RWPE2 (cell line): Measurements from ENCODE around the gene TMPRSS11D.
A peak's percentile ranks its signal among the peaks of the same experiment; 100 is the strongest.

Experiments used
- ATAC-seq: fragments of 200-7000 bp; cut with Tn5 transposase; 3 replicates; pipeline ENCODE4 v1.9.1; 2021; ENCODE audit warnings: low read depth
- DNase-seq: peaks from one replicate; pipeline ENCODE4 v3.0.0-alpha.2; 2020; ENCODE audit warnings: low spot score
- H3K27ac ChIP-seq: fragments of 450-650 bp; 2 replicates; pipeline ENCODE4 v1.5.1; 2017; ENCODE audit warnings: mild to moderate bottlenecking; ENCODE audit not compliant: poor library complexity, severe bottlenecking
- H3K27me3 ChIP-seq: fragments of 250-450 bp; sonication (Bioruptor Pico); 2 replicates; pipeline ENCODE4 v1.5.1; 2021; ENCODE audit warnings: mild to moderate bottlenecking, moderate library complexity; ENCODE audit not compliant: insufficient read depth, poor library complexity, severe bottlenecking
- H3K36me3 ChIP-seq: fragments of 250-450 bp; sonication (Bioruptor Pico); 2 replicates; pipeline ENCODE4 v1.5.1; 2020; ENCODE audit warnings: low read depth, mild to moderate bottlenecking, moderate library complexity
- H3K4me1 ChIP-seq: fragments of 250-450 bp; sonication (Bioruptor Pico); 2 replicates; pipeline ENCODE4 v1.5.1; 2021; ENCODE audit warnings: mild to moderate bottlenecking, moderate library complexity; ENCODE audit not compliant: insufficient read depth, poor library complexity, severe bottlenecking
- H3K4me3 ChIP-seq: fragments of 250-450 bp; sonication (Bioruptor Pico); 2 replicates; pipeline ENCODE4 v1.5.1; 2021; ENCODE audit warnings: mild to moderate bottlenecking, moderate library complexity; ENCODE audit not compliant: severe bottlenecking
- H3K9me3 ChIP-seq: fragments of 250-450 bp; sonication (Bioruptor Pico); 2 replicates; pipeline ENCODE4 v1.5.1; 2021; ENCODE audit warnings: mild to moderate bottlenecking, moderate library complexity; ENCODE audit not compliant: severe bottlenecking
- TF ChIP-seq, protein P1 (sequence below): fragments of 450-650 bp; IDR thresholded peaks from one replicate; pipeline ENCODE4 v1.5.1; 2017; ENCODE audit warnings: mild to moderate bottlenecking, moderate library complexity; ENCODE audit not compliant: poor library complexity, severe bottlenecking

The TMPRSS11D gene, protein sequence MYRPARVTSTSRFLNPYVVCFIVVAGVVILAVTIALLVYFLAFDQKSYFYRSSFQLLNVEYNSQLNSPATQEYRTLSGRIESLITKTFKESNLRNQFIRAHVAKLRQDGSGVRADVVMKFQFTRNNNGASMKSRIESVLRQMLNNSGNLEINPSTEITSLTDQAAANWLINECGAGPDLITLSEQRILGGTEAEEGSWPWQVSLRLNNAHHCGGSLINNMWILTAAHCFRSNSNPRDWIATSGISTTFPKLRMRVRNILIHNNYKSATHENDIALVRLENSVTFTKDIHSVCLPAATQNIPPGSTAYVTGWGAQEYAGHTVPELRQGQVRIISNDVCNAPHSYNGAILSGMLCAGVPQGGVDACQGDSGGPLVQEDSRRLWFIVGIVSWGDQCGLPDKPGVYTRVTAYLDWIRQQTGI

DNA sequence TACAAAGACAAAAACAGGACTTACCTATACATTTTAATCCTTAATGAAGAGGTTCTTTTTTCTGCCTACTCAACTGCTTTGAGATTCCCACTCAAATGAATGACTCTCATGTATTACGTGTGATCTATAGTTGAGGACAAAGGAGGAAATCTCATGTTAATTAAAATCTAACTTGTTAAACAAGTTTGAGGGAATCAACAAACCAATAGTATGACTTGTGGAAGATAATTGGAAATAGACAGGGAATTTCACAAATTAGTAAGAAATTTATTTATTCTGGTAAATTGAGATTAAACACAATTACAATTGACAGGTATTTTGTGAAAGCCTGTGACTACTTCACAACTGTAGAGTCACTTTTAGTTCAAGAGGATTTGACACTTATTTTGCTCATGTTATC lies at the start of gene TMPRSS11D:
Gene TMPRSS11D, minus strand, starts transcription at position 101 of the 400 bp plus-strand sequence. Its CDS starts 69 bp downstream, at position 32.
- ATAC-seq (no peak), DNase-seq (no peak)
- H3K36me3 ChIP-seq, result no peaks in the 10 kb centered on the region
- no peak within 1 kb of the TSS for H3K4me3 ChIP-seq
- H3K4me1 ChIP-seq, result peaks cover 29% of the 10 kb centered on the region
- no peaks in the 10 kb centered on the region for H3K9me3 ChIP-seq
- H3K27me3 ChIP-seq, result no peaks in the 10 kb centered on the region
- TF ChIP-seq, protein P1, sequence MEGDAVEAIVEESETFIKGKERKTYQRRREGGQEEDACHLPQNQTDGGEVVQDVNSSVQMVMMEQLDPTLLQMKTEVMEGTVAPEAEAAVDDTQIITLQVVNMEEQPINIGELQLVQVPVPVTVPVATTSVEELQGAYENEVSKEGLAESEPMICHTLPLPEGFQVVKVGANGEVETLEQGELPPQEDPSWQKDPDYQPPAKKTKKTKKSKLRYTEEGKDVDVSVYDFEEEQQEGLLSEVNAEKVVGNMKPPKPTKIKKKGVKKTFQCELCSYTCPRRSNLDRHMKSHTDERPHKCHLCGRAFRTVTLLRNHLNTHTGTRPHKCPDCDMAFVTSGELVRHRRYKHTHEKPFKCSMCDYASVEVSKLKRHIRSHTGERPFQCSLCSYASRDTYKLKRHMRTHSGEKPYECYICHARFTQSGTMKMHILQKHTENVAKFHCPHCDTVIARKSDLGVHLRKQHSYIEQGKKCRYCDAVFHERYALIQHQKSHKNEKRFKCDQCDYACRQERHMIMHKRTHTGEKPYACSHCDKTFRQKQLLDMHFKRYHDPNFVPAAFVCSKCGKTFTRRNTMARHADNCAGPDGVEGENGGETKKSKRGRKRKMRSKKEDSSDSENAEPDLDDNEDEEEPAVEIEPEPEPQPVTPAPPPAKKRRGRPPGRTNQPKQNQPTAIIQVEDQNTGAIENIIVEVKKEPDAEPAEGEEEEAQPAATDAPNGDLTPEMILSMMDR, result no peak
- H3K27ac ChIP-seq, result peak within 1 kb of the TSS; percentile 98

DNA sequence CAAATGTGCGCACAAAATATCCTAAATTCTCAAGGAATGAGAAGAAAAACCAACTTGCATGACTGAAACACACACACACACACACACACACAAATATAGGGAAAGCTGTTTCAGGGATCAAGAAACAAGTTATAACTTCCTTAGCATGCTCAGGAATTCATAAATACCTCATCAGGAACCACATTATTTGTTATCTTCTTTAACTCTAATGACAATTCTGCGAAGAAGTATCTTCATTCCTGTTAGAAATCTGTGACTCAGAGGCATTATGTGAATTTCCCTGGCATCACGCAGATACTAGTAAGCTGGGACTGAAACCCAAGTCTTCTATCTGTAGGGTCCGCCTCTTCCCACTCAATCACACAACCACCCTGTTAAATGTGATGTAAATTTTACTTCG lies 49.2 kb upstream of the TMPRSS11D start:
- Histone ChIP-seq H3K27ac (no peak overlapping the region), H3K36me3 (no peaks in the 10 kb centered on the region), H3K27me3 (no peaks in the 10 kb centered on the region), H3K4me3 (no peak overlapping the region), H3K9me3 (no peaks in the 10 kb centered on the region), H3K4me1 (peaks cover 26% of the 10 kb centered on the region)
- DNase-seq, result no peak
- TF ChIP-seq, protein P1, result no peak
- ATAC-seq, result no peak

DNA sequence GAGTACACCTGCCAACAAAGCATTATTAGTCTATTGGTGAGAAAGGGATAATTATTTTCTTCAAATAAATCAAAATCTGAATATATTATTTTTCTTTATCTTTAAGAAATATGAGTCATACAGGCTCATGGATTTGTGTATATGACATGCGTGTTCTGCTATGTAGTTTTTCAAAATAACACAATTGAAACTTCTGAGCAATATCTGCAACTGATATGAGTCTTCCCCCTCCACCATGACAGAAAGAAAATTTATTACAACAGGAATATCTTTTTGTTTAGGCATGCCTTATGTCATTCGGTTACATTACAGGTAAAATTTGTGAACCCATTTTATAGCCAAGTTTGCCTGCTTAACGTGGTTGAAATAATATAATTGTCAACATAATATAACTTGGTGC lies 47.5 kb upstream of the TMPRSS11D start:
- H3K27me3 ChIP-seq, result no peaks in the 10 kb centered on the region
- H3K4me3 ChIP-seq, result no peak overlapping the region
- peak; percentile 29; the same call in 1 of the 3 replicates for ATAC-seq
- no peak for DNase-seq
- no peaks in the 10 kb centered on the region for H3K9me3 ChIP-seq
- H3K36me3 ChIP-seq, result no peaks in the 10 kb centered on the region
- H3K27ac ChIP-seq, result no peak overlapping the region
- peaks cover 26% of the 10 kb centered on the region for H3K4me1 ChIP-seq
- TF ChIP-seq, protein P1, result no peak

DNA sequence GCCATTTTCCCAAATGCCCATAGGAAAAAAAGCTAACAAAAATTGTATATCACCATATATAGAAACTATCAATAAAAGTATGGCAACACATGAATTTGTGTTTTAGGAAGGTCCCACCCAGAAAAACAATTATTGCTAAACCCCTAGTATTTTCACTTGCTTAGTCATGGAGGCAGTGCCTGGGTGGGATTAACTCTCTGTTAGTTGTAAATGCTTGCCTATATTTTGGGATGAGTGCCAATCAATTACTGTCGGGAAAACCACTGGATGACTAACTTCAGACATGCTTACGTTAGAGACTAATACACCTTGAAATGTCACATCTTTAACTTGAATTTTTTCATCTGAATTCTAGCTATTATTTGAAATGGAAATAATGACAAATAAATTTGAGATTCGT lies 45.6 kb upstream of the TMPRSS11D start:
- TF ChIP-seq, protein P1, result no peak
- peak; percentile 88 for ATAC-seq
- Histone ChIP-seq H3K27ac (peak overlapping the region; percentile 37), H3K4me3 (no peak overlapping the region), H3K27me3 (no peaks in the 10 kb centered on the region), H3K9me3 (no peaks in the 10 kb centered on the region), H3K4me1 (peaks cover 26% of the 10 kb centered on the region), H3K36me3 (no peaks in the 10 kb centered on the region)
- no peak for DNase-seq

DNA sequence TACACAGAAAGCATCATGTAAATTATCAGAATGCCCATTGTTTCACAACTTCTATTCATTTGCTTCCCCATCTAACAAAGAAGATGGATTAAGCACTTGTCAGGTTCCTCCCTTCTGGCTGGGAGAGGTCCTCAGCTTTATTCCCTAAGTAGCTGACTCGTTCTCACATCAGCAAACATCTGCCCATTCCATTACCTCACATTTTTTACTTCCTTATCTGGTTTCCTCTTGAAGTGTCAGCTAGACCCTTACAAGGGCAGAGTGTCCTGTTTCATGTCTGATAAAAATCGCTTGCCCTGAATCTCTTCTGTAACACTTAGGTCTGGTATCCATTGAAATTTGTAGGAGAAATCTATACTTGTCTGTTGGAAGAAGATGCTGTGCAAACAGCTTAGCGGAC lies 44.7 kb upstream of the TMPRSS11D start:
- Histone ChIP-seq H3K4me1 (peaks cover 26% of the 10 kb centered on the region), H3K27me3 (no peaks in the 10 kb centered on the region), H3K27ac (peak overlapping the region; percentile 37), H3K36me3 (no peaks in the 10 kb centered on the region), H3K9me3 (no peaks in the 10 kb centered on the region), H3K4me3 (no peak overlapping the region)
- DNase-seq (no peak), ATAC-seq (peak; percentile 15; the same call in 1 of the 3 replicates)
- TF ChIP-seq, protein P1, result no peak
